GM12873 (cell line): ENCODE measurements around the gene RPN1.

Source experiments
- CTCF ChIP-seq: IDR thresholded peaks from 2 replicates; pipeline ENCODE4 v1.5.1; 2012; ENCODE audit warnings: low read depth, mild to moderate bottlenecking, moderate library complexity, low read length, control low read depth; ENCODE audit not compliant: insufficient read depth; ENCODE audit errors: missing control alignments

Gene RPN1

GRCh38 chr3:128665362-128666021 lies 14.9 kb upstream of the RPN1 start:
- no peak for TF ChIP-seq CTCF

GRCh38 chr3:128663151-128663550 lies 12.5 kb upstream of the RPN1 start:
- TF ChIP-seq CTCF, result no peak

- TF ChIP-seq CTCF, result no peak
These were observed 4.9 kb upstream of the RPN1 start for GRCh38 chr3:128655531-128655930.

- no peak for TF ChIP-seq CTCF
These were observed 1.5 kb downstream of the RPN1 start for GRCh38 chr3:128648940-128649663.

- no peak for TF ChIP-seq CTCF
These were observed 2.2 kb downstream of the RPN1 start for GRCh38 chr3:128648402-128648801.

GRCh38 chr3:128647307-128647706 lies 3.3 kb downstream of the RPN1 start:
- TF ChIP-seq CTCF, result no peak

- no peak for TF ChIP-seq CTCF
These were observed 16.5 kb downstream of the RPN1 start for GRCh38 chr3:128634075-128634611.
